Breast epithelium (tissue), 3 donors: ENCODE measurements around the gene GNL3.

ENCODE experiments used
- CTCF ChIP-seq, 3 donors: fragments of 450-650 bp; IDR thresholded peaks; one replicate each; pipeline ENCODE4 v1.5.1; 2016 to 2017; ENCODE audit warnings: antibody characterized with exemption in 3 of 3, mild to moderate bottlenecking in 3 of 3, moderate library complexity in 3 of 3
- POLR2A ChIP-seq: fragments of 450-650 bp; IDR thresholded peaks from one replicate; pipeline ENCODE4 v1.6.1; 2016; ENCODE audit warnings: antibody characterized with exemption, mild to moderate bottlenecking, moderate library complexity
- POLR2AphosphoS5 ChIP-seq, 3 donors: sonication (generic); formaldehyde crosslinking; IDR thresholded peaks; one replicate each; pipeline ENCODE4 v1.6.1; 2017; ENCODE audit warnings: antibody characterized with exemption in 3 of 3

GRCh38 chr3:52714335-52715302 is 28.8 kb downstream of the GNL3 start:
- no peak for TF ChIP-seq CTCF (IDR thresholded peaks at IDR 0.05)
- TF ChIP-seq POLR2A: no peak
- no peak for TF ChIP-seq POLR2AphosphoS5 (IDR thresholded peaks at IDR 0.05)
